GM21576 (cell line): Measurements from ENCODE around the gene SLC23A3.

Experiments used
- ATAC-seq: cut with Tn5 transposase; IDR thresholded peaks from one replicate; pipeline ENCODE4 v1.9.1; 2021; ENCODE audit warnings: mild to moderate bottlenecking, moderate library complexity; ENCODE audit not compliant: unreplicated experiment

The SLC23A3 gene

GRCh38 chr2:219116776-219117646 lies 52.8 kb downstream of the SLC23A3 start:
- no peak for ATAC-seq

GRCh38 chr2:219112651-219113338 lies 57.0 kb downstream of the SLC23A3 start:
- ATAC-seq, result no peak

GRCh38 chr2:219112062-219112406 lies 57.8 kb downstream of the SLC23A3 start:
- no peak for ATAC-seq
